Endothelial cell (in vitro differentiated cells): Measurements from ENCODE around the gene TFCP2L1. TPM values are rescaled to one million over a fixed set of nuclear protein-coding genes. Genes with fewer than 3 reads are reported as not detected.

ENCODE experiments used
- DNase-seq: peaks from one replicate; pipeline ENCODE4 v3.0.0; 2021; ENCODE audit warnings: low spot score
- H3K27ac Mint-ChIP-seq: one replicate; pipeline ENCODE4 v1.8.0; 2021; ENCODE audit warnings: mixed read lengths, inconsistent platforms; ENCODE audit not compliant: unreplicated experiment
- H3K27me3 Mint-ChIP-seq: one replicate; pipeline ENCODE4 v1.8.0; 2021; ENCODE audit warnings: mild to moderate bottlenecking, moderate library complexity, mixed read lengths, inconsistent platforms; ENCODE audit not compliant: unreplicated experiment
- H3K36me3 Mint-ChIP-seq: one replicate; pipeline ENCODE4 v1.8.0; 2021; ENCODE audit warnings: mild to moderate bottlenecking, low read depth, mixed read lengths, inconsistent platforms; ENCODE audit not compliant: unreplicated experiment
- H3K4me1 Mint-ChIP-seq: one replicate; pipeline ENCODE4 v1.8.0; 2021; ENCODE audit warnings: mild to moderate bottlenecking, mixed read lengths, inconsistent platforms; ENCODE audit not compliant: unreplicated experiment
- H3K4me3 Mint-ChIP-seq: one replicate; pipeline ENCODE4 v1.8.0; 2021; ENCODE audit warnings: mild to moderate bottlenecking, mixed read lengths, inconsistent platforms; ENCODE audit not compliant: unreplicated experiment
- H3K9me3 Mint-ChIP-seq: one replicate; pipeline ENCODE4 v1.8.0; 2021; ENCODE audit warnings: mixed read lengths, inconsistent platforms; ENCODE audit not compliant: unreplicated experiment
- CTCF ChIP-seq: fragments of 200-600 bp; sonication (generic); IDR thresholded peaks from one replicate; pipeline ENCODE4 v1.5.0; 2021; ENCODE audit warnings: antibody characterized with exemption; ENCODE audit not compliant: unreplicated experiment
- total RNA-seq: library from RNA; stranded (reverse); fragmentation: NEBNext Ultra II Directional; extraction: Animal tissue kit (Norgen Biotek cat#: 25700); gene quantifications from one replicate; pipeline ENCODE4 v1.2.1, GENCODE V29; 2021; ENCODE audit not compliant: unreplicated experiment

The TFCP2L1 gene
- total RNA-seq, 1 donor from 2014 or later: 1.7 TPM

DNA sequence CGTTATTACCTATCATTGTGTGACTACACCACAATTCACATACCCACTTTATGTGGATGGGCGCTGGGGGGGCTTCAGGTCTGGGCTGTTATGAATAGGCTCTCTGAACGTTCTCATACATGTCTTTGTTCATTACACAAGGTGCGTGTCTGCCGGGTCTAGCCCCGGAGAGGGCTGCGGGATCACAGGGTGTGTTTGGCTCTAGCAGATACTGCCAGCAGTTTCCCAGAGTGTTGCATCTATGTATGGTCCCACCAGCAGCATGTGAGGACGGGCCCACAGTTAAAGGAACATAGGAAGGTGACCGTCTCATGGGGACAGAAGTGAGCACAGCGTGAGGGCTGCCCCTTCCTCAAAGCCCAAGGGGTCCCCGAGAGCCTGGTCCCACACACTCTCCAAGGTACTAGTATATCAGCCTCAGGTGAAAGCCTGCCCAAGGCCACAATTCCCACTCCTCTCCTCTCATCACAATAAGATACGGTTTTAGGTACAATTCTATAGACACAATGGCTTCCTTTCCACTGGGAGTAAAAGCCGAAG is 48.8 kb downstream of the TFCP2L1 start:
- Mint-ChIP-seq H3K4me3 (no peak overlapping the region), H3K36me3 (no peaks in the 10 kb centered on the region), H3K9me3 (no peaks in the 10 kb centered on the region), H3K27me3 (peaks cover 4% of the 10 kb centered on the region), H3K4me1 (no peaks in the 10 kb centered on the region), H3K27ac (no peak overlapping the region)
- DNase-seq: no peak
- no peak for TF ChIP-seq CTCF

- H3K27me3 Mint-ChIP-seq: peaks cover 4% of the 10 kb centered on the region
- H3K4me1 Mint-ChIP-seq: no peaks in the 10 kb centered on the region
- DNase-seq: no peak
- no peaks in the 10 kb centered on the region for H3K9me3 Mint-ChIP-seq
- no peaks in the 10 kb centered on the region for H3K36me3 Mint-ChIP-seq
- H3K27ac Mint-ChIP-seq: no peak overlapping the region
- H3K4me3 Mint-ChIP-seq: no peak overlapping the region
- no peak for TF ChIP-seq CTCF
Observed at GRCh38 chr2:121235542-121235941, 49.5 kb downstream of the TFCP2L1 start.

- H3K4me3 Mint-ChIP-seq: no peak overlapping the region
- peaks cover 4% of the 10 kb centered on the region for H3K27me3 Mint-ChIP-seq
- no peak for TF ChIP-seq CTCF
- H3K27ac Mint-ChIP-seq: no peak overlapping the region
- no peaks in the 10 kb centered on the region for H3K4me1 Mint-ChIP-seq
- no peak for DNase-seq
- H3K36me3 Mint-ChIP-seq: no peaks in the 10 kb centered on the region
- no peaks in the 10 kb centered on the region for H3K9me3 Mint-ChIP-seq
Observed at GRCh38 chr2:121234791-121235190, 50.2 kb downstream of the TFCP2L1 start.

GRCh38 chr2:121234144-121234543 is 50.9 kb downstream of the TFCP2L1 start:
- Mint-ChIP-seq H3K9me3 (no peaks in the 10 kb centered on the region), H3K27ac (no peak overlapping the region), H3K4me3 (no peak overlapping the region)

More at GRCh38 chr2:121234144-121234543, 50.9 kb downstream of the TFCP2L1 start:
- TF ChIP-seq CTCF: no peak
- no peak for DNase-seq
- Mint-ChIP-seq H3K4me1 (no peaks in the 10 kb centered on the region), H3K36me3 (no peaks in the 10 kb centered on the region), H3K27me3 (peaks cover 4% of the 10 kb centered on the region)
